ENCODE results near the gene EIF4ENIF1. TPM values are rescaled to one million over a fixed set of nuclear protein-coding genes. Genes with fewer than 3 reads are reported as not detected.

EIF4ENIF1 gene
- total RNA-seq, 1 experiment from 2014 or later = 36.3 TPM

DNA sequence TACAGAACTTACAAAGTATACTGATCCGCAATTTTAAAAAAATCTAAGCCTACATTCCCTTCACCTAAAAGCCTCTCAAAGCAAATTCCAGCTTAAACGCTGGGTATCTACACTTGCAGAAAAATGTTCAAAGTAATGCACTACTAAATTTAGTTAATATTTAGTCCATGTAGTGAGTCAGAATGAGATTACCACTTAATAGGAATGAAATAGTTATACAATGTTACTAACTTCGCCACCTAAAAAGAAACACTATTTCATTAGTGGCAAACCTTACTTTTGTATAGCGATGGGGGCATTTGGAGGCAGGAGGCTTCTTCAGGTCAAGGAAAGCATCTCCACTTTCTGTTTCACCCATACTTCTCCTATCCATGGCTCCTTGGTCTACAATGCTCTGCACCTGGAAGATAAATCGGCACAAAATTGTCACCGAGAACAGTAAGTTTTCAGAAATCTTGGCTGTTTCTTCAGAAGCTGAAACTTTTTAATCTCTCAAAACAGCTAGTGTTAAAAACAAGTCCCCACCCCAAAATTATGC, 1.2 kb downstream of the EIF4ENIF1 start:
- no peak for DNase-seq
- Histone ChIP-seq H2BK120ac (ENCODE audit: low read depth, low read length, poor library complexity, severe bottlenecking) (no peak overlapping the region), H3K27ac (ENCODE audit: insufficient read length, low read depth, low read length) (no peak overlapping the region), H2BK15ac (ENCODE audit: low read depth, low read length) (no peak overlapping the region), H4K20me1 (ENCODE audit: control insufficient read depth, insufficient read depth, insufficient read length) (no peaks in the 10 kb centered on the region), H2BK12ac (ENCODE audit: insufficient read length, low read depth, low read length) (no peak overlapping the region), H3K56ac (ENCODE audit: insufficient read length, low read depth, low read length) (no peak overlapping the region), H3K23ac (ENCODE audit: insufficient read length, low read depth, low read length) (no peak overlapping the region), H3K9me3 (ENCODE audit: control insufficient read depth, low read depth, low read length) (no peaks in the 10 kb centered on the region), H4K5ac (ENCODE audit: insufficient read length, low read depth, low read length) (no peak overlapping the region), H3K4me2 (ENCODE audit: insufficient read depth, insufficient read length, low read length) (peak overlapping the region; percentile 59), H2BK5ac (ENCODE audit: insufficient read length, low read length) (no peak overlapping the region), H4K91ac (ENCODE audit: insufficient read length, low read depth, low read length) (no peak overlapping the region), H2AFZ (ENCODE audit: low read length) (no peak overlapping the region), H3T11ph (ENCODE audit: low read length) (no peak overlapping the region), H3K9ac (ENCODE audit: extremely low read depth, insufficient read length, low read length) (no peak overlapping the region), H3K79me2 (ENCODE audit: insufficient read depth, low read length) (no peaks in the 10 kb centered on the region), H3K18ac (ENCODE audit: insufficient read length, low read depth, low read length) (no peak overlapping the region), H2BK20ac (ENCODE audit: low read depth, low read length, poor library complexity, severe bottlenecking) (no peak overlapping the region), H3K4me1 (ENCODE audit: insufficient read depth, low read length) (no peaks in the 10 kb centered on the region; the same call in 1 of the 2 replicates), H2AK5ac (ENCODE audit: insufficient read length, low read length) (no peak overlapping the region), H4K8ac (replicated peaks; ENCODE audit: insufficient read length, low read depth, low read length) (no peak overlapping the region), H3K4ac (ENCODE audit: low read depth, low read length) (no peak overlapping the region), H3K27me3 (ENCODE audit: insufficient read depth, low read length) (no peaks in the 10 kb centered on the region), H3K14ac (ENCODE audit: insufficient read depth, low read length) (no peak overlapping the region), H3K23me2 (ENCODE audit: insufficient read length, low read depth, low read length, poor library complexity, severe bottlenecking) (peaks cover 7% of the 10 kb centered on the region), H3K79me1 (ENCODE audit: insufficient read depth, low read depth, low read length, poor library complexity, severe bottlenecking) (no peaks in the 10 kb centered on the region)
- peak overlapping the region; percentile 71 to 80 for H3K4me3 Mint-ChIP-seq
- peaks cover 23 to 24% of the 10 kb centered on the region in 2 experiments for H3K4me1 Mint-ChIP-seq
- peaks cover 7% of the 10 kb centered on the region for H3K27me3 Mint-ChIP-seq (ENCODE audit: low read depth)
- WGBS (ENCODE audit: extremely low coverage, insufficient read length, low lambda C conversion rate) = no CpG with 5 or more reads among the region's 6 CpGs
- H3K36me3 Mint-ChIP-seq (ENCODE audit: insufficient read depth in 1 of 3, low read depth in 3 of 3) = peaks cover 15 to 44% (median 35%) of the 10 kb centered on the region in 3 experiments; a peak in 6 of 7 replicates
- TF ChIP-seq CTCF (conservative IDR thresholded peaks at IDR 0.05) = no peak
- no peak overlapping the region; a peak in 1 of 7 replicates for H3K27ac Mint-ChIP-seq
- H3K9me3 Mint-ChIP-seq = no peaks in the 10 kb centered on the region

All from H9 (cell line).